WTC11 (cell line): ENCODE measurements around the gene FANK1. TPM values are rescaled to one million over a fixed set of nuclear protein-coding genes. Genes with fewer than 3 reads are reported as not detected.
"Not testable (repeated sequence)": the region's sequence is repeated elsewhere in the genome, so short reads cannot be mapped to it uniquely, and the experiment has no call there.

Experiments used
- ATAC-seq: fragments of 200-7000 bp; cut with Tn5 transposase; 2 replicates; pipeline ENCODE4 v1.10.0; 2021; ENCODE audit warnings: mild to moderate bottlenecking, moderate library complexity
- CTCF ChIA-PET: fragments of 300-600 bp; sonication (Branson Sonifier 250); formaldehyde crosslinking; loops from one replicate; lab custom pipeline; 2021; ENCODE audit warnings: antibody characterized with exemption; lab: Charles Lee
- POLR2A ChIA-PET: fragments of 350-600 bp; sonication (Branson Sonifier 250); formaldehyde crosslinking; loops from one replicate; lab custom pipeline; 2021; ENCODE audit warnings: antibody characterized with exemption; lab: Charles Lee
- DNase-seq: peaks from one replicate; pipeline ENCODE4 v3.0.0; 2021; ENCODE audit warnings: low spot score
- H3K27ac Mint-ChIP-seq: 2 replicates; pipeline ENCODE4 v1.8.0; 2021; ENCODE audit warnings: mixed read lengths
- H3K27me3 Mint-ChIP-seq: 2 replicates; pipeline ENCODE4 v1.8.0; 2021; ENCODE audit warnings: low read depth, mild to moderate bottlenecking, moderate library complexity, mixed read lengths
- H3K36me3 Mint-ChIP-seq: 2 replicates; pipeline ENCODE4 v1.8.0; 2021; ENCODE audit warnings: mixed read lengths
- H3K4me1 Mint-ChIP-seq: 2 replicates; pipeline ENCODE4 v1.8.0; 2022; ENCODE audit warnings: mixed read lengths
- H3K4me3 Mint-ChIP-seq: 2 replicates; pipeline ENCODE4 v1.8.0; 2021; ENCODE audit warnings: mild to moderate bottlenecking, moderate library complexity, mixed read lengths
- H3K9me3 Mint-ChIP-seq: 2 replicates; pipeline ENCODE4 v1.8.0; 2021; ENCODE audit warnings: mixed read lengths
- ARID4B ChIP-seq: sonication (generic); formaldehyde crosslinking; IDR thresholded peaks from 2 replicates; pipeline ENCODE4 v1.8.0; 2023; ENCODE audit warnings: missing genetic modification reagents, mild to moderate bottlenecking, borderline replicate concordance
- E2F4 ChIP-seq: sonication (generic); formaldehyde crosslinking; IDR thresholded peaks from 2 replicates; pipeline ENCODE4 v1.8.1; 2022; ENCODE audit warnings: low read depth, mild to moderate bottlenecking, moderate library complexity, missing genetic modification reagents, borderline replicate concordance
- ELF4 ChIP-seq: sonication (generic); formaldehyde crosslinking; IDR thresholded peaks from 2 replicates; pipeline ENCODE4 v1.8.1; 2022; ENCODE audit warnings: low read depth, mild to moderate bottlenecking, moderate library complexity, missing genetic modification reagents
- GABPB1 ChIP-seq: sonication (generic); formaldehyde crosslinking; IDR thresholded peaks from 2 replicates; pipeline ENCODE4 v1.8.1; 2023; ENCODE audit warnings: mild to moderate bottlenecking, missing genetic modification reagents
- GTF2I ChIP-seq: fragments of 250-450 bp; sonication (Bioruptor Pico); conservative IDR thresholded peaks from 2 replicates; pipeline ENCODE4 v1.4.0; 2021; ENCODE audit warnings: mild to moderate bottlenecking
- KAT7 ChIP-seq: sonication (generic); formaldehyde crosslinking; IDR thresholded peaks from 2 replicates; pipeline ENCODE4 v1.8.1; 2023; ENCODE audit warnings: missing genetic modification reagents, mild to moderate bottlenecking, borderline replicate concordance
- MXD4 ChIP-seq: fragments of 250-450 bp; sonication (Bioruptor Pico); IDR thresholded peaks from 2 replicates; pipeline ENCODE4 v1.8.0; 2021; ENCODE audit warnings: mild to moderate bottlenecking, moderate library complexity, borderline replicate concordance
- TEAD4 ChIP-seq: sonication (generic); formaldehyde crosslinking; IDR thresholded peaks from 2 replicates; pipeline ENCODE4 v1.8.0; 2022; ENCODE audit warnings: mild to moderate bottlenecking, missing genetic modification reagents
- ZNF219 ChIP-seq: sonication (generic); formaldehyde crosslinking; IDR thresholded peaks from 2 replicates; pipeline ENCODE4 v1.8.0; 2023; ENCODE audit warnings: missing genetic modification reagents, mild to moderate bottlenecking, borderline replicate concordance
- ZNF423 ChIP-seq: fragments of 250-450 bp; sonication (Bioruptor Pico); IDR thresholded peaks from 2 replicates; pipeline ENCODE4 v2.1.2; 2022; ENCODE audit warnings: mild to moderate bottlenecking, moderate library complexity
- total RNA-seq: library from RNA; stranded (reverse); gene quantifications from 3 replicates; pipeline ENCODE4 v1.2.3, GENCODE V29; 2021
- TF ChIP-seq, protein P1 (sequence below): sonication (generic); formaldehyde crosslinking; conservative IDR thresholded peaks from 2 replicates; pipeline ENCODE4 v1.8.1; 2023; ENCODE audit warnings: mild to moderate bottlenecking, low read depth, missing genetic modification reagents, moderate library complexity

FANK1 gene
- total RNA-seq, 1 experiment from 2014 or later: 3.4 TPM

DNA sequence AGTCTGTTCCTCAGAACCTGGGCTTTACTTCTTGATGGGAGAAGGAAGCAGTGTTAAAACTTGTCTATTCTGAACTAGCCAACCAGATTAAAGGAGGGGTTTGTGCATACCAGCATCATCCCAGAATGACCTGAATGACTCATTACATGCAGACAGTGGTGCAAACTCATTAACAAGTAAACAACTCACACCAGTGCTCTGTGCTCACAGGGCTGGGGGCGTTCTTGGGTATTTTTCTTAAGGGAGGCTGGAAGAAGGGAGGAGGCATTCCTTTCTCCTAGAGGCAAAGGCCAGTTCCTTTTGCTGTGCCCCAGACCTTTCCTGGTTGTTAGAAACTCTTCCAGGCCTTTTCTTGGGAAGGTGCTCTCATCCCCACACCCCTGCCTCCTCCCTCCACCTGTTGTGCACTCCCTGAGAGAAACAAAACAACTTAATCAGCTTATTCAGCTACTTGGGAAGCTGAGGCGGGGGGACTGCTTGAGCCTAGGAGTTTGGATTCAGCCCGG is 6.8 kb downstream of the FANK1 start:
- H3K9me3 Mint-ChIP-seq, H3K4me3 Mint-ChIP-seq, CTCF ChIA-PET, POLR2A ChIA-PET, H3K27me3 Mint-ChIP-seq, ATAC-seq, H3K27ac Mint-ChIP-seq, H3K36me3 Mint-ChIP-seq: not testable (repeated sequence)
- DNase-seq: peak; percentile 36
- peaks cover 33% of the 10 kb centered on the region for H3K4me1 Mint-ChIP-seq
- peak; percentile 75 for TF ChIP-seq GTF2I (CRISPR knock-in tag)

DNA sequence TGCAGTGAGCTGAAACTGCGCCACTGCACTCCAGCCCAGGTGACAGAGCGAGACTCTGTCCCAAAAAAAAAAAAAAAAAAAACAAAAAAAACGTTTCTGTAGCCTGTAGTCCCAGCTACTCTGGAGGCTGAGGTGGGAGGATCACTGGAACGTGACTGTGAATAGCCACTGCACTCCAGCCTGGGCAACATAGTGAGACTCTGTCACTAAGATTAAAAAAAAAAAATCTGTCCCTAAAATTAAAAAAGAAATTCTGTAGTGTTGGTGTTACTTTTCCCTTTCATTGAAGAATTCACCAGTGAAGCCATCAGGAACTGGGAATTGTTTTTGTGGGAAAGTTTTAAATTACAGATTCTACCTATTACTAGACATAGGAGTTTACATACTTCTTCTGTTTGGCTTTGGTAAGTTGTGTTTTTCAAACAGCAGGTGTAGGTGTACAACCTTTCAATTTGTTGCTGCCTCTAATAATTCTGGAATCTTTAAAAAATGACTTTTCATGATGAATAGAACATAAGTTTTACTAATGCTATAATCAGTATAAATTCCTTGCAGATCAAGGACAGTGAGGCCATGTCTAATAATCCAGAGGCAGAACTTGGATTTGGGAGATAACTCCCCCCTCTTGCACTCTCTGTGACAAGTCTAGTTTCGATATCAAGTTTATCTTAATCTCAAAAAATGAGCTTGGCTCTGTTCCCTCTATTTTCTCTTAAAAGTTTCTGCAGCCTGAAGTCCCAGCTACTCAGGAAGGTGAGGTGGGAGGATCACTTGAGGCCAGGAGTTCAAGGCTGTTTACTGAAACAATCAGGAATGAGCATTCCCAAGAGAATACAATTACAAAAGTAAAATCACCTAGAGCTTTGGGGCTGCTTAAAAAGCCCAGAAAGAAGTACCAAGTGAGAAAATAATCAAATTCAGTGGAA is 9.0 kb downstream of the FANK1 start:
- H3K36me3 Mint-ChIP-seq: peaks cover 11% of the 10 kb centered on the region
- H3K4me3 Mint-ChIP-seq, ATAC-seq, DNase-seq, H3K27me3 Mint-ChIP-seq, CTCF ChIA-PET, H3K27ac Mint-ChIP-seq: not testable (repeated sequence)
- H3K4me1 Mint-ChIP-seq: peaks cover 31% of the 10 kb centered on the region
- H3K9me3 Mint-ChIP-seq: peaks cover 21% of the 10 kb centered on the region
- POLR2A ChIA-PET: interaction anchor here (0.6 to 0.7 kb wide), 2 partner anchors 175 to 1220 kb away, joined by 3 to 4 read pairs; no protein-coding TSS in a partner anchor

DNA sequence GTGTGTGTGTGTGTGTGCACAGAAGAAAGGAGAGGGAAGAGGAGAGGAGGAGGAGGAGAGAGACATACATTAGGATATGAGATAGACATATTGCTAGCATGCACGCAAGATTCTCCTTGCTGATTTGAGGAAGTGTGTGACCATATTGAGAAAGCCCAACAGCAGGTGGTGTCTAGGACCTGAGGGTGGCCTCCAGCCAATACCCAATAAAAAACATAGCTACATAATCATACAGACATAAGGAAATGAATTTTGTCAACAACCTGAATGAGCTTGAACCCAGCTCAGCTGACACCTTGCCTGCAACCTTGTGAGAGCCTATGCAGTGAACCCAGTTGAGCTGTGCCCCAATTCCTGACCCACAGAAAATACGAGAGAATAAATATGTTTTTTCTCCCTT is 11.2 kb downstream of the FANK1 start:
- DNase-seq, CTCF ChIA-PET, H3K4me3 Mint-ChIP-seq, H3K27me3 Mint-ChIP-seq, POLR2A ChIA-PET, ATAC-seq, H3K27ac Mint-ChIP-seq: not testable (repeated sequence)
- H3K4me1 Mint-ChIP-seq: peaks cover 15% of the 10 kb centered on the region
- H3K9me3 Mint-ChIP-seq: peaks cover 21% of the 10 kb centered on the region
- peaks cover 11% of the 10 kb centered on the region for H3K36me3 Mint-ChIP-seq

DNA sequence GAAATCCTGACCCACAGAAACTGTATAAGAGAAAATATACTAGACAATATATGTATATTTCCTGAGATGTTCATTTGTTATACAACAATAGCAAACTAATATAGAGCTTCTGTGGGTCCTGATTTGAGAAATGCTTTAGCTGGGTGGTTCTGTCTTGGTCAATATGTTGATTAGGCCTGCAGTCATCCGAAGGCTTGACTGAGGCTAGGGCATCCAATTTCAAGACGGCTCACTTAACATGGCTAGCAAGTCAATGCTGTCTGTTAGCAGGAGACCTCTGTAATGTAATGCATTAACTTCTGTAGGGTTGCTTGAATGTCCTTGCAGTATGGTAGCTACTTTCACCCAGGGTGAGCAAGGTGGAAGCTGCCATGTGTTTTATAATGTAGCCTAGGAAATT is 12.4 kb downstream of the FANK1 start:
- Mint-ChIP-seq H3K9me3 (peaks cover 21% of the 10 kb centered on the region), H3K36me3 (peaks cover 11% of the 10 kb centered on the region)
- H3K27ac Mint-ChIP-seq, H3K4me3 Mint-ChIP-seq, H3K27me3 Mint-ChIP-seq, CTCF ChIA-PET, DNase-seq, POLR2A ChIA-PET, H3K4me1 Mint-ChIP-seq: not testable (repeated sequence)
- peak; percentile 47 for ATAC-seq

DNA sequence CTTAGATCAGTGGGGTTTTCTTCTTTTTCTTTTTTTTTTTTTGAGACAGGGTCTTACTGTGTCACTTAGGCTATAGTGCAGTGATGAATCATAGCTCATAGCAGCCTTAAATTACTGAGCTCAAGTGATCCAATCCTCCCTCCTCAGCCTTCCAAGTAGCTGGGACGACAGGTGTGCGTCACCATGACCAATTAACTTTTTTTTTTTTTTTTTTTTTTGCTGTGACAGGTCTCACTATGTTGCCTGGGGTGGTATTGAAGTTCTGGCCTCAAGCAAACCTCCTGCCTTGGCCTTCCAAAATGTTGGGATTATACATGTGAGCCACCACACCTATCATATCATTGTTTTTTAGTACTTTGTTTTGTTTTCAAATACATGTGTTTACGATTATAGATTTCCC is 13.1 kb downstream of the FANK1 start:
- ATAC-seq, CTCF ChIA-PET, POLR2A ChIA-PET, H3K27ac Mint-ChIP-seq, H3K27me3 Mint-ChIP-seq, H3K4me1 Mint-ChIP-seq, H3K4me3 Mint-ChIP-seq, DNase-seq: not testable (repeated sequence)
- H3K36me3 Mint-ChIP-seq: peaks cover 11% of the 10 kb centered on the region
- peaks cover 21% of the 10 kb centered on the region for H3K9me3 Mint-ChIP-seq

DNA sequence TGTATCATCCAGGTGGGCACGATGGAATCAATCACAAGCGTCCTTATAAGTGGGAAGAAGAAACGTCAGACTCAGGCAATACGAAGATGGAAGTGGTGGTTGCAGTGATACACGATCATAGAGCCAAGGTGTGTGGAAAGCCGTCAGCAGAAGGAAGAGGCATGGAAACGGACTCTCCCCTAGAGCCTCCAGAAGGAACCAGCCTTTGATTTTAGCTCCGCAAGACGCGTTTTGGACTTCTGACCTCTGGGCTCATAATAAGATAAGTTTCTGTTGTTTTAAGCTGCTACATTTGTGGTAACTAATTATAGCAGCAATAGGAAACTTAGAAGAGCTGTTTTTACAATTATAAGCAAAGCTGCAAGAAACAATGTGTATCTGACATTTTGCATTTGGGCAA is 14.8 kb downstream of the FANK1 start:
- Mint-ChIP-seq H3K4me1 (peaks cover 5% of the 10 kb centered on the region), H3K4me3 (no peak overlapping the region), H3K36me3 (peaks cover 3% of the 10 kb centered on the region; the same call in 1 of the 2 replicates), H3K27me3 (no peaks in the 10 kb centered on the region), H3K9me3 (peaks cover 13% of the 10 kb centered on the region), H3K27ac (no peak overlapping the region)
- DNase-seq (no peak), ATAC-seq (no peak)
- CTCF ChIA-PET: no interaction called here
- POLR2A ChIA-PET: no interaction called here
- TF ChIP-seq ZNF423 (CRISPR knock-in tag) (no peak), GABPB1 (no peak), ELF4 (CRISPR knock-in tag) (no peak), TEAD4 (CRISPR knock-in tag) (no peak), MXD4 (no peak), E2F4 (CRISPR knock-in tag) (no peak), ARID4B (CRISPR knock-in tag) (no peak), KAT7 (CRISPR knock-in tag) (no peak), ZNF219 (no peak)
- TF ChIP-seq, protein P1, sequence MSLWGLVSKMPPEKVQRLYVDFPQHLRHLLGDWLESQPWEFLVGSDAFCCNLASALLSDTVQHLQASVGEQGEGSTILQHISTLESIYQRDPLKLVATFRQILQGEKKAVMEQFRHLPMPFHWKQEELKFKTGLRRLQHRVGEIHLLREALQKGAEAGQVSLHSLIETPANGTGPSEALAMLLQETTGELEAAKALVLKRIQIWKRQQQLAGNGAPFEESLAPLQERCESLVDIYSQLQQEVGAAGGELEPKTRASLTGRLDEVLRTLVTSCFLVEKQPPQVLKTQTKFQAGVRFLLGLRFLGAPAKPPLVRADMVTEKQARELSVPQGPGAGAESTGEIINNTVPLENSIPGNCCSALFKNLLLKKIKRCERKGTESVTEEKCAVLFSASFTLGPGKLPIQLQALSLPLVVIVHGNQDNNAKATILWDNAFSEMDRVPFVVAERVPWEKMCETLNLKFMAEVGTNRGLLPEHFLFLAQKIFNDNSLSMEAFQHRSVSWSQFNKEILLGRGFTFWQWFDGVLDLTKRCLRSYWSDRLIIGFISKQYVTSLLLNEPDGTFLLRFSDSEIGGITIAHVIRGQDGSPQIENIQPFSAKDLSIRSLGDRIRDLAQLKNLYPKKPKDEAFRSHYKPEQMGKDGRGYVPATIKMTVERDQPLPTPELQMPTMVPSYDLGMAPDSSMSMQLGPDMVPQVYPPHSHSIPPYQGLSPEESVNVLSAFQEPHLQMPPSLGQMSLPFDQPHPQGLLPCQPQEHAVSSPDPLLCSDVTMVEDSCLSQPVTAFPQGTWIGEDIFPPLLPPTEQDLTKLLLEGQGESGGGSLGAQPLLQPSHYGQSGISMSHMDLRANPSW (CRISPR knock-in tag): no peak
